Stimulated activated naive CD8-positive, alpha-beta T cell treated with anti-CD3 and anti-CD28 coated beads, Interleukin-15, Interleukin-2, amounts not matched to agents 100 U/mL and 50 U/mL, for 24 hours (primary cell): ENCODE data around the gene FAM83G.
"Not testable (repeated sequence)": the region's sequence is repeated elsewhere in the genome, so short reads cannot be mapped to it uniquely, and the experiment has no call there.

ENCODE experiments used
- ATAC-seq: fragments of 150-1000 bp; cut with Tn5 transposase; one replicate; pipeline ENCODE4 v1.10.0; 2021
- DNase-seq: peaks from one replicate; pipeline ENCODE4 v3.0.0; 2021

FAM83G gene

GRCh38 chr17:18950944-18951905 is 53.3 kb downstream of the FAM83G start:
- DNase-seq, result no peak
- ATAC-seq, result no peak

GRCh38 chr17:18950346-18950745 is 54.2 kb downstream of the FAM83G start:
- ATAC-seq, result no peak

GRCh38 chr17:18949566-18949965 is 55.0 kb downstream of the FAM83G start:
- DNase-seq, result no peak

More at GRCh38 chr17:18950346-18950745, 54.2 kb downstream of the FAM83G start:
- DNase-seq, result no peak

GRCh38 chr17:18948476-18949006 is 56.0 kb downstream of the FAM83G start:
- ATAC-seq, result no peak

More at GRCh38 chr17:18949566-18949965, 55.0 kb downstream of the FAM83G start:
- no peak for ATAC-seq

GRCh38 chr17:18947866-18948265 is 56.7 kb downstream of the FAM83G start:
- no peak for DNase-seq
- ATAC-seq, result no peak

More at GRCh38 chr17:18948476-18949006, 56.0 kb downstream of the FAM83G start:
- no peak for DNase-seq

- no peak for ATAC-seq
- no peak for DNase-seq
These were observed 58.0 kb downstream of the FAM83G start for GRCh38 chr17:18946536-18946935.

GRCh38 chr17:18944646-18945045 is 59.9 kb downstream of the FAM83G start:
- no peak for ATAC-seq
- DNase-seq, result no peak

GRCh38 chr17:18938692-18939023 is 65.9 kb downstream of the FAM83G start:
- ATAC-seq, result no peak
- no peak for DNase-seq

GRCh38 chr17:18937981-18938691 is 66.4 kb downstream of the FAM83G start:
- ATAC-seq, result no peak
- DNase-seq, result no peak

- DNase-seq (no peak), ATAC-seq (peak; percentile 61)
These were observed 71.2 kb downstream of the FAM83G start for GRCh38 chr17:18933102-18934058.

- DNase-seq, result no peak
- no peak for ATAC-seq
These were observed 72.1 kb downstream of the FAM83G start for GRCh38 chr17:18932360-18933055.

GRCh38 chr17:18928628-18929125 is 75.9 kb downstream of the FAM83G start:
- no peak for DNase-seq
- no peak for ATAC-seq

- no peak for DNase-seq
- no peak for ATAC-seq
These were observed 79.4 kb downstream of the FAM83G start for GRCh38 chr17:18925187-18925586.

GRCh38 chr17:18922596-18922995 is 82.0 kb downstream of the FAM83G start:
- not testable (repeated sequence) for DNase-seq, ATAC-seq

- ATAC-seq (peak; percentile 73), DNase-seq (peak; percentile 32)
These were observed 82.6 kb downstream of the FAM83G start for GRCh38 chr17:18921912-18922451.

- no peak for DNase-seq
- ATAC-seq, result no peak
These were observed 83.1 kb downstream of the FAM83G start for GRCh38 chr17:18921485-18921884.

- peak; percentile 29 for ATAC-seq
- no peak for DNase-seq
These were observed 83.6 kb downstream of the FAM83G start for GRCh38 chr17:18920911-18921441.

GRCh38 chr17:18919963-18920362 is 84.6 kb downstream of the FAM83G start:
- no peak for ATAC-seq

More at GRCh38 chr17:18919963-18920362, 84.6 kb downstream of the FAM83G start:
- no peak for DNase-seq
